Measurements from ENCODE around the gene GARIN6.

Gene GARIN6

DNA sequence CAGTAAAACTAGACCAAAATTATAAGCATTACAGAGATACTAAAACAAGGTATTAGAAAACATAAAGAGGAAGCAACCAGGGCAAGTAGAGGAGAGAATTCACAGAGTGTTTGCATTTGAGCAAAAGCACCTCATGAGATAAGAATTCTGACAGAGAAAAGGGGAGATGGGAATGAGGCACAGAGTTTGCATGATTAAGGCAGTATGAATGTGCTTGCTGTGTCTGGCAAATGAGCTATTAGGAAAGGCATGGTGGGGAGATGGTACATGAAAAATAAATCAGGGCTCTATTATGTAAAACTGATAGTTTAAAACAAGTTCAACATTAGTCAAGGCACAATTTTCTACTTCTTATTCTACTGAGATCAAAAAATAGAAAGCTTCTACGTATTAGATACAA lies 23.1 kb downstream of the GARIN6 start:
- DNase-seq: no peak

DNA sequence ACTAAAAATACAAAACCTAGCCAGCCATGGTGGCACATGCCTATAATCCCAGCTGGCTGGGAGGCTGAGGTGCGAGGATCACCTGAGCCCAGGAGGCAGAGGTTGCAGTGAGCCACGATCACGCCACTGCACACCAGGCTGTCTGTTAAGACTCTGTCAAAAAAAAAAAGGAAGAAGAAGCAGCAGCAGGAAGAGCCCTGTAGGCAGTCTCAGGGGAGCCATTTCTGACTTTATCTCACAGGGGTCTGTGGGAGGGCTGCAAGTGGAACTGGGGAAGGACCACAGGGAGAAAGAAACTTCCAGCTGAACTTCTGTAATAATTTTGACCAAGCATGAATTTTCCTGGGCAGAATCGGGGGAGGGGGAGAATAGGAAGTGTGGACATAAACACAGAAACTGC lies 32.7 kb downstream of the GARIN6 start:
- no peak for TF ChIP-seq POLR2A (IDR thresholded peaks at IDR 0.05; ENCODE audit: low read length)
- DNase-seq: no peak

More for the DNA sequence above, 23.1 kb downstream of the GARIN6 start:
- TF ChIP-seq POLR2A (IDR thresholded peaks at IDR 0.05; ENCODE audit: low read length) (no peak), GATA1 (IDR thresholded peaks at IDR 0.05; ENCODE audit: low read depth, low read length) (no peak)

DNA sequence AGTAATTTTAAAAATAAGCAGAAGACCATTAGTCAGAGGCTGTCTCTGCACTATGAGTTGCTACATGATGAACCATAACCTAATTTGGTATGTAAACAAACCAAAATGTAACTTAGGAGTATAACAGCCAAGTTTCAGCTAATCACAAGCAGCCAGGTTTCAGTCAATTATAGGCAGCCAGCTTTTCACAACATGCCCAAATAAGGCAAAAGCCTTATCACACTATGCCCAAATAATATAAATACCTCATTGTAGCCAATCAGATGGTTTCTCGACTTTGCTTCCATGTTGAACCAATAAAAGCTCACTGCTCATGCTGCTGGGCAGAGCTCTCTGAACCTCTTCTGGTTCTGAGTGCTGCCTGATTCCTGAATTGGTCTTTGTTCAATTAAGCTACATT lies 38.6 kb downstream of the GARIN6 start:
- no peak for DNase-seq
- TF ChIP-seq GATA1 (IDR thresholded peaks at IDR 0.05; ENCODE audit: low read depth, low read length): no peak
- no peak for TF ChIP-seq POLR2A (IDR thresholded peaks at IDR 0.05; ENCODE audit: low read length)

DNA sequence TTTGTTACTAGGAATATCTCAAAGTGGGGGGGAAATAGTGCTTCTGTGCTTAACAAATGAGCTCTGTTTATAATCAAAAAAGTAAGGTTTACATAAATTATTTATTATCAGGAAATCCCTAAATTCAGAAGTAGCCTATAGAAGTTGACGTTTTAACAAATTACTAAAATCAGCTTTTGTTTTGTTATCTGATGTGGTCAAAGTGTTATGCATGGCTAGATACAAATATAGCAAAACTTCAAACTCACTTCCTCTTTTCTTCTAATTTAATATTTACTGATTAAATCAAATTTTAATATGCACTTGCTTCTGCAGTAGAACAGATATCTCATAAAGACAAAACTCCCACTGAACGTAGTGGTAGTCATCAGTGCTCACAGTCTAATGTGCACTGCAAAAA lies 47.5 kb downstream of the GARIN6 start:
- no peak for DNase-seq
- no peak for TF ChIP-seq GATA1 (IDR thresholded peaks at IDR 0.05; ENCODE audit: low read depth, low read length)
- no peak for TF ChIP-seq POLR2A (IDR thresholded peaks at IDR 0.05; ENCODE audit: low read length)
